Epithelial cell of esophagus (primary cell): Measurements from ENCODE around the gene TMEM121B.

Experiments
- DNase-seq: peaks from one replicate; pipeline ENCODE4 v3.0.0; 2010; ENCODE audit warnings: low read depth
- H3K4me3 ChIP-seq: 2 replicates; pipeline ENCODE4 v1.5.1; 2011; ENCODE audit warnings: mild to moderate bottlenecking, low read length, control low read depth
- TF ChIP-seq, protein P1 (sequence below): IDR thresholded peaks from 2 replicates; pipeline ENCODE4 v1.5.1; 2011; ENCODE audit warnings: low read depth, mild to moderate bottlenecking, low read length, control low read depth, inconsistent platforms; ENCODE audit not compliant: insufficient read depth; ENCODE audit errors: missing control alignments

The TMEM121B gene

DNA sequence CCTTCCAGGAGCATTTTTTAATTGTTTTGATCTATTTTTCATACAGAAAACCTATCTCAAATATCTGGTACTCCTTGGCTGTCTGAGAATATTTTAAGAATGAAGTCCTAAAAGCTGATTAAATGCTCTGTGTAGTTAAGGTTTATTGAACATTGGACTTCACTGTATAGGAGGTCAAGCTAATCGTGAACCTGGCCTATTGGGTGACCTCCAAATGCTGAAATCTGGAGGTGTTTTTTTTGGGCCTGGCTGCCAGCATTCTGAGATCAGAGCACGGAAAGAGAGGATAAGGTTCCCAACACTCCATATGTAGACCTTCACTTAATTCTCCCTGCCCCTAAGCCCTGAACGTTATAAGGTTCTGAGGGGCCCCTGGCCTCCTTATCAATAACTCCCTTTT is 28.1 kb downstream of the TMEM121B start:
- TF ChIP-seq, protein P1, sequence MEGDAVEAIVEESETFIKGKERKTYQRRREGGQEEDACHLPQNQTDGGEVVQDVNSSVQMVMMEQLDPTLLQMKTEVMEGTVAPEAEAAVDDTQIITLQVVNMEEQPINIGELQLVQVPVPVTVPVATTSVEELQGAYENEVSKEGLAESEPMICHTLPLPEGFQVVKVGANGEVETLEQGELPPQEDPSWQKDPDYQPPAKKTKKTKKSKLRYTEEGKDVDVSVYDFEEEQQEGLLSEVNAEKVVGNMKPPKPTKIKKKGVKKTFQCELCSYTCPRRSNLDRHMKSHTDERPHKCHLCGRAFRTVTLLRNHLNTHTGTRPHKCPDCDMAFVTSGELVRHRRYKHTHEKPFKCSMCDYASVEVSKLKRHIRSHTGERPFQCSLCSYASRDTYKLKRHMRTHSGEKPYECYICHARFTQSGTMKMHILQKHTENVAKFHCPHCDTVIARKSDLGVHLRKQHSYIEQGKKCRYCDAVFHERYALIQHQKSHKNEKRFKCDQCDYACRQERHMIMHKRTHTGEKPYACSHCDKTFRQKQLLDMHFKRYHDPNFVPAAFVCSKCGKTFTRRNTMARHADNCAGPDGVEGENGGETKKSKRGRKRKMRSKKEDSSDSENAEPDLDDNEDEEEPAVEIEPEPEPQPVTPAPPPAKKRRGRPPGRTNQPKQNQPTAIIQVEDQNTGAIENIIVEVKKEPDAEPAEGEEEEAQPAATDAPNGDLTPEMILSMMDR, result no peak
- DNase-seq, result no peak
- no peak overlapping the region for H3K4me3 ChIP-seq

DNA sequence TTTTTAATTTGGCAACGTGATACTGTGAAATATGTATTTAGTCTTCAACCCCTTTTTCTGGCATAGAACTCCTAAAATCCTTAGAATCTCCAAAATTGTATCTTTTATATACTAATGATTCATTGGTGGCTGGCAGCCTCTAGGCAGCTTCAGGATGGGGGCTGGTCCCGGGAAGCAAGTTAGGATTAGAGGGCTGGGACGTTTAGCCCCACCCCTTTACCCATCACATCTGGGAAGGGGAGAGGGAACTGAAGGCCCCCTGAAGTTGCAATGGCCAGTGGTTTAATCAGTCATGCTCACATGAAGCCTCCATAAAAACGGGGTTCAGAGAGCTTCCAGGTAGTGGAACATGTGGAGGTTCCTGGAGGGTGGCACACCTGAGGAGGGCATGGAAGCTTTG is 29.3 kb downstream of the TMEM121B start:
- TF ChIP-seq, protein P1, result no peak
- DNase-seq, result no peak
- no peak overlapping the region for H3K4me3 ChIP-seq

GRCh38 chr22:17090550-17090949 is 30.6 kb downstream of the TMEM121B start:
- no peak overlapping the region for H3K4me3 ChIP-seq
- DNase-seq, result no peak
- TF ChIP-seq, protein P1, result no peak

GRCh38 chr22:17087498-17088131 is 33.5 kb downstream of the TMEM121B start:
- DNase-seq, result no peak
- TF ChIP-seq, protein P1, result no peak
- no peak overlapping the region for H3K4me3 ChIP-seq

- DNase-seq, result no peak
Measured at GRCh38 chr22:17086788-17087497, 34.2 kb downstream of the TMEM121B start.

DNA sequence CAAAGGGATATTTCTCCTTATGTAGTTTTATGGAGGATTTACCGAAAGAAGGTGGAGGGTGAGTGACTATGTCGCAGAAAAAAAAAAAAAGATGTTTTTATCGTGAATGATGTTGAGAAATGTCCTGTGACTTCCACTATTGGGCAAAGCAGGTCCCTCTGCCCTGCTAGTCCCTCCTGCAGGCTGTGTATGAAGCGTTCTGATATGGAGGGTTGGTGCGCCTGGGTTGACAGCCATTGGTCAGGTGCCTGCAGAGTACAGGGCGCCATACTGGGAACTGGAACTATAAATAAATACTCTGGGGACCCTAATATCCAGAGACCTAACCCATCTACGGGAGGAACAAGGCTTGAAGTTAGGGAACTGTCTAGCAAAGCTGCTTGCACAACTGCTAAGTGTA is 34.9 kb downstream of the TMEM121B start:
- no peak for DNase-seq
- TF ChIP-seq, protein P1, result no peak
- H3K4me3 ChIP-seq, result peak overlapping the region; percentile 82

More at GRCh38 chr22:17086788-17087497, 34.2 kb downstream of the TMEM121B start:
- TF ChIP-seq, protein P1, result no peak
- H3K4me3 ChIP-seq, result no peak overlapping the region
